ENCODE data around the gene CHRNA4. TPM values are rescaled to one million over a fixed set of nuclear protein-coding genes. Genes with fewer than 3 reads are reported as not detected.

CHRNA4 gene
- polyA plus RNA-seq, 1 donor (not counting 4 experiments of a cell fraction or from before 2014, with no cell fraction given): not detected

DNA sequence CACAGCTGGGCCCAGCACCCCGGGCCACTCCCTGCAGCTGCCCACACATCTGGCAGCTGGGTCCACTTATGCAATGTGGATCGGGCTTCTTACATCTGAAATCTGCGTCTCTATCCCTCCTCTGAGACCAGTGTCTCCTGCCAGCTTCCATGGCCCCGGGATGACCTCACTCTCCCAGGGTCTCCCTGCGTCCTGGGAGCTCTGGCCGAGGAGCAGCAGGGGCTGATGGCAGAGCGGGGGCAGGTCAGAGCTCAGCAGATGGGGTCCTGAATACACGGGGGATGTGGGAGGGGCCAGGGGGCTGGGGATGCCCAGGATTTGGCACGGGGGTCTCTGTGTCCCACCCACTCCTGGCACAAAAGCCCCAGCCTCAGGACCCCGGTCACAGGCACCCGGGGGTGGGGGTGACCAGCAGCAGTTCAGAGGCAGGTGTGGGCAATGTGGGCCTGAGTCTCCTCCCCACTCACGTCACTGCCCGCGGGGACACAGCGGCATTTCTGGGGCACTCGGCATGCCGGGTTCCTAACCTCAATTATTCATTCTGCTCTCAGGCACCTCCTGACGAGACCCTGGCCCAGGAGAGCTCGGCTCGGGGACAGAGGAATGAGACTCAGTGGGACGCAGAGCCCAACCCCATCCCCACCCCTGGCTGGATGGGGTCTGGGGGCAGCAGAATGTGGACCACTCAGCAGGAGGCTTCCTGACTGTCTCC, 16.4 kb downstream of the CHRNA4 start:
- H3K36me3 ChIP-seq (ENCODE audit: control insufficient read depth in 2 of 2, extremely low read depth in 1 of 2, insufficient read depth in 2 of 2, low read length in 2 of 2): no peaks in the 10 kb centered on the region
- no peak for FAIRE-seq
- H3K9ac ChIP-seq (ENCODE audit: control insufficient read depth, extremely low read depth, insufficient read depth, low read length): no peak overlapping the region
- H3K27ac ChIP-seq (ENCODE audit: control insufficient read depth, insufficient read depth, low read length): no peak overlapping the region
- H3K9me3 ChIP-seq (ENCODE audit: control insufficient read depth, low read depth, low read length): no peaks in the 10 kb centered on the region
- no peak overlapping the region for H3K4me3 ChIP-seq (ENCODE audit: control insufficient read depth in 2 of 3, extremely low read depth in 1 of 3, insufficient read depth in 2 of 3, low read depth in 1 of 3, low read length in 3 of 3)
- H3K4me1 ChIP-seq (ENCODE audit: control insufficient read depth, extremely low read depth, insufficient read depth, low read length): no peaks in the 10 kb centered on the region
- H3K4me2 ChIP-seq (ENCODE audit: control insufficient read depth, extremely low read depth, insufficient read depth, low read depth, low read length): no peak overlapping the region
- H3K9me1 ChIP-seq (ENCODE audit: control insufficient read depth, extremely low read depth, insufficient read depth, low read length): no peaks in the 10 kb centered on the region
- no peak for DNase-seq (ENCODE audit: low read depth, low spot score)
- H4K20me1 ChIP-seq (ENCODE audit: control insufficient read depth, extremely low read depth, insufficient read depth, low read length): no peaks in the 10 kb centered on the region
- no peak for TF ChIP-seq EZH2 (IDR thresholded peaks at IDR 0.05; ENCODE audit: low read length)
- TF ChIP-seq, protein P1, sequence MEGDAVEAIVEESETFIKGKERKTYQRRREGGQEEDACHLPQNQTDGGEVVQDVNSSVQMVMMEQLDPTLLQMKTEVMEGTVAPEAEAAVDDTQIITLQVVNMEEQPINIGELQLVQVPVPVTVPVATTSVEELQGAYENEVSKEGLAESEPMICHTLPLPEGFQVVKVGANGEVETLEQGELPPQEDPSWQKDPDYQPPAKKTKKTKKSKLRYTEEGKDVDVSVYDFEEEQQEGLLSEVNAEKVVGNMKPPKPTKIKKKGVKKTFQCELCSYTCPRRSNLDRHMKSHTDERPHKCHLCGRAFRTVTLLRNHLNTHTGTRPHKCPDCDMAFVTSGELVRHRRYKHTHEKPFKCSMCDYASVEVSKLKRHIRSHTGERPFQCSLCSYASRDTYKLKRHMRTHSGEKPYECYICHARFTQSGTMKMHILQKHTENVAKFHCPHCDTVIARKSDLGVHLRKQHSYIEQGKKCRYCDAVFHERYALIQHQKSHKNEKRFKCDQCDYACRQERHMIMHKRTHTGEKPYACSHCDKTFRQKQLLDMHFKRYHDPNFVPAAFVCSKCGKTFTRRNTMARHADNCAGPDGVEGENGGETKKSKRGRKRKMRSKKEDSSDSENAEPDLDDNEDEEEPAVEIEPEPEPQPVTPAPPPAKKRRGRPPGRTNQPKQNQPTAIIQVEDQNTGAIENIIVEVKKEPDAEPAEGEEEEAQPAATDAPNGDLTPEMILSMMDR (optimal IDR thresholded peaks at IDR 0.05 in 1 of 3, IDR thresholded peaks at IDR 0.05 in 1 of 3, conservative IDR thresholded peaks at IDR 0.05 in 1 of 3; ENCODE audit: extremely low read depth in 1 of 3, insufficient read depth in 2 of 3, low read length in 3 of 3): no peak
- H3K79me2 ChIP-seq (ENCODE audit: control insufficient read depth, insufficient read depth, low read length): no peaks in the 10 kb centered on the region
- no peak overlapping the region for H2AFZ ChIP-seq (ENCODE audit: control insufficient read depth, low read length)
- peaks cover 17% of the 10 kb centered on the region for H3K27me3 ChIP-seq (ENCODE audit: control insufficient read depth, extremely low read depth, insufficient read depth, low read length)
- dilution Hi-C loops (cut with MboI; ENCODE audit: extremely low pct_ligation_motif_present, low sequenced_read_pairs): no loop called here

DNA sequence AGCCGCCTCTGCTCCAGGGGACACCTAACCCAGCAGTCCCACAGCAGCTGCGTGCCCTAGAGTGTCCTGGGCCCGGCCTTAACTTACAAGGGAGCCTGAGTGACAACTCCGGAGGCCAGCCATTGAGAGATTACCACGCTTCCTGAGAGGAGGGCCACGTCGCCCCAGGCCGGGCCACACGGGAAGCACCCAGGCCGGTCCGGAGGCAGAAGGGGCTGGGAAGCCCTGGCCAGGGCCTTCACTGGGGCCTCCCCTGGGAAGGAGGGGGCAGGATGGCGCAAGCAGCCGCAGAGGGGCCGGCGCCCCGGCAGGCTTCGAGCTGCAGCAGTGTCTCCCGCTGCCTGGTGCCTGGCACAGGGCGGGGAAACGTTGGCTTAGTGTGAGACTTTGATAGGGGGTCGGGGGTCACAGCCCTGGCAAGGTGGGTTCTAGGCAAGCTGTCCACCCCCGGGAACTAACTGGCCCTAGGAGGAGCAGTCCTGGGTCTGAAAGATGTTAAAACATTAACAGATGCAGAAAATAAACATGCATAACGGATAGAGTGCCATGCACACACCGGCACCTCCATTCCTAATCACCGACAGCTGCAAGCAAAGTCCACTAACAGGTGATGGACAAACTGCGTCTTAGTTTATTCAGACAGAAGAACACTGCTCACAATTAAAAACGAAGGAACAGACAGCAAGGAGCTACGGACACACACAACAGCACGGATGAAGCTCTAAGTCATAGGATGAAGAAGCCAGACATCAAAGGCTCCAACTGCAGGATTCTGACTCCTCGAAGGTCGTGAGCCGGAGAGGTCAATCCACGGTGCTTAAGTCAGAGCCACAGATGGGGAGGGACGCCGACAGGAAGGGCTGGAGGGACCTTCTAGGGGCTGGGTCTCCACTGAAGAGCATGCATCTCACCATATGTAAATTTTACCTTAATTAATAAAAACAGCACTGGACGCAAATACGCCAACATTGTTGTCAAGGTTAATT, 17.4 kb downstream of the CHRNA4 start:
- Histone ChIP-seq H3K36me3 (ENCODE audit: control insufficient read depth in 2 of 2, extremely low read depth in 1 of 2, insufficient read depth in 2 of 2, low read length in 2 of 2) (no peaks in the 10 kb centered on the region), H2AFZ (ENCODE audit: control insufficient read depth, low read length) (no peak overlapping the region), H3K27me3 (ENCODE audit: control insufficient read depth, extremely low read depth, insufficient read depth, low read length) (peaks cover 17% of the 10 kb centered on the region)

More for the DNA sequence above, 17.4 kb downstream of the CHRNA4 start:
- dilution Hi-C loops (cut with MboI; ENCODE audit: extremely low pct_ligation_motif_present, low sequenced_read_pairs): no loop called here
- H3K27ac ChIP-seq (ENCODE audit: control insufficient read depth, insufficient read depth, low read length): no peak overlapping the region
- no peak overlapping the region for H3K4me2 ChIP-seq (ENCODE audit: control insufficient read depth, extremely low read depth, insufficient read depth, low read depth, low read length)
- TF ChIP-seq, protein P1 (optimal IDR thresholded peaks at IDR 0.05 in 1 of 3, IDR thresholded peaks at IDR 0.05 in 1 of 3, conservative IDR thresholded peaks at IDR 0.05 in 1 of 3; ENCODE audit: extremely low read depth in 1 of 3, insufficient read depth in 2 of 3, low read length in 3 of 3): no peak
- no peak for TF ChIP-seq EZH2 (IDR thresholded peaks at IDR 0.05; ENCODE audit: low read length)
- H3K79me2 ChIP-seq (ENCODE audit: control insufficient read depth, insufficient read depth, low read length): no peaks in the 10 kb centered on the region
- FAIRE-seq (no peak), DNase-seq (ENCODE audit: low read depth, low spot score) (no peak)
- no peak overlapping the region for H3K9ac ChIP-seq (ENCODE audit: control insufficient read depth, extremely low read depth, insufficient read depth, low read length)
- no peaks in the 10 kb centered on the region for H4K20me1 ChIP-seq (ENCODE audit: control insufficient read depth, extremely low read depth, insufficient read depth, low read length)
- H3K9me3 ChIP-seq (ENCODE audit: control insufficient read depth, low read depth, low read length): no peaks in the 10 kb centered on the region
- no peak overlapping the region for H3K4me3 ChIP-seq (ENCODE audit: control insufficient read depth in 2 of 3, extremely low read depth in 1 of 3, insufficient read depth in 2 of 3, low read depth in 1 of 3, low read length in 3 of 3)
- no peaks in the 10 kb centered on the region for H3K9me1 ChIP-seq (ENCODE audit: control insufficient read depth, extremely low read depth, insufficient read depth, low read length)
- H3K4me1 ChIP-seq (ENCODE audit: control insufficient read depth, extremely low read depth, insufficient read depth, low read length): no peaks in the 10 kb centered on the region
